Dendritic cell treated with granulocyte-macrophage colony-stimulating factor and Interleukin-4, amounts not matched to agents 40 ng/mL and 50 ng/mL, for 4 days (primary cell): ENCODE results near the gene TBX15.

Source experiments
- H3K27ac Mint-ChIP-seq: one replicate; pipeline ENCODE4 v1.8.0; 2022; ENCODE audit warnings: mild to moderate bottlenecking, mixed read lengths
- H3K27me3 Mint-ChIP-seq: one replicate; pipeline ENCODE4 v1.8.0; 2022; ENCODE audit warnings: mild to moderate bottlenecking, mixed read lengths
- H3K36me3 Mint-ChIP-seq: one replicate; pipeline ENCODE4 v1.8.0; 2022; ENCODE audit warnings: low read depth, mixed read lengths
- H3K4me1 Mint-ChIP-seq: one replicate; pipeline ENCODE4 v1.8.0; 2022; ENCODE audit warnings: low read depth, mixed read lengths
- H3K4me3 Mint-ChIP-seq: one replicate; pipeline ENCODE4 v1.8.0; 2022; ENCODE audit warnings: mild to moderate bottlenecking, moderate library complexity, mixed read lengths
- H3K9me3 Mint-ChIP-seq: one replicate; pipeline ENCODE4 v1.8.0; 2022; ENCODE audit warnings: mixed read lengths
- intact Hi-C: fragments of 100-400 bp; cut with micrococcal nuclease; formaldehyde crosslinking; loops from one replicate; pipeline ENCODE4 v1.15.0; 2022

TBX15 gene

GRCh38 chr1:118866330-118866729 is 121.8 kb downstream of the TBX15 start:
- H3K4me1 Mint-ChIP-seq: no peaks in the 10 kb centered on the region
- no peaks in the 10 kb centered on the region for H3K36me3 Mint-ChIP-seq
- H3K9me3 Mint-ChIP-seq: peaks cover 11% of the 10 kb centered on the region
- intact Hi-C loops: no loop called here
- no peaks in the 10 kb centered on the region for H3K27me3 Mint-ChIP-seq
- no peak overlapping the region for H3K4me3 Mint-ChIP-seq
- H3K27ac Mint-ChIP-seq: no peak overlapping the region

- Mint-ChIP-seq H3K4me1 (no peaks in the 10 kb centered on the region), H3K36me3 (no peaks in the 10 kb centered on the region), H3K4me3 (no peak overlapping the region), H3K9me3 (peaks cover 15% of the 10 kb centered on the region), H3K27me3 (no peaks in the 10 kb centered on the region), H3K27ac (no peak overlapping the region)
- intact Hi-C loops: no loop called here
These were observed 124.5 kb downstream of the TBX15 start for GRCh38 chr1:118863688-118864087.

GRCh38 chr1:118862755-118863154 is 125.4 kb downstream of the TBX15 start:
- Mint-ChIP-seq H3K9me3 (peaks cover 18% of the 10 kb centered on the region), H3K4me1 (no peaks in the 10 kb centered on the region), H3K36me3 (no peaks in the 10 kb centered on the region), H3K4me3 (no peak overlapping the region), H3K27ac (no peak overlapping the region), H3K27me3 (no peaks in the 10 kb centered on the region)
- intact Hi-C loops: no loop called here

GRCh38 chr1:118861216-118861615 is 126.9 kb downstream of the TBX15 start:
- Mint-ChIP-seq H3K4me3 (no peak overlapping the region), H3K36me3 (no peaks in the 10 kb centered on the region), H3K27ac (no peak overlapping the region), H3K4me1 (no peaks in the 10 kb centered on the region), H3K9me3 (peaks cover 18% of the 10 kb centered on the region), H3K27me3 (no peaks in the 10 kb centered on the region)
- intact Hi-C loops: no loop called here

GRCh38 chr1:118859999-118860398 is 128.1 kb downstream of the TBX15 start:
- H3K27me3 Mint-ChIP-seq: no peaks in the 10 kb centered on the region
- peaks cover 10% of the 10 kb centered on the region for H3K9me3 Mint-ChIP-seq
- no peak overlapping the region for H3K27ac Mint-ChIP-seq
- intact Hi-C loops: no loop called here
- no peak overlapping the region for H3K4me3 Mint-ChIP-seq
- H3K36me3 Mint-ChIP-seq: no peaks in the 10 kb centered on the region
- no peaks in the 10 kb centered on the region for H3K4me1 Mint-ChIP-seq

- Mint-ChIP-seq H3K27ac (no peak overlapping the region), H3K9me3 (peaks cover 16% of the 10 kb centered on the region), H3K4me1 (peaks cover 4% of the 10 kb centered on the region), H3K4me3 (no peak overlapping the region), H3K27me3 (no peaks in the 10 kb centered on the region), H3K36me3 (no peaks in the 10 kb centered on the region)
- intact Hi-C loops: no loop called here
These were observed 141.7 kb downstream of the TBX15 start for GRCh38 chr1:118846443-118846842.

GRCh38 chr1:118842452-118843201 is 145.5 kb downstream of the TBX15 start:
- peaks cover 8% of the 10 kb centered on the region for H3K4me1 Mint-ChIP-seq
- intact Hi-C loops: no loop called here

GRCh38 chr1:118841521-118841920 is 146.6 kb downstream of the TBX15 start:
- H3K9me3 Mint-ChIP-seq: peaks cover 6% of the 10 kb centered on the region
- H3K27ac Mint-ChIP-seq: no peak overlapping the region
- intact Hi-C loops: no loop called here
- peaks cover 8% of the 10 kb centered on the region for H3K4me1 Mint-ChIP-seq
- H3K27me3 Mint-ChIP-seq: no peaks in the 10 kb centered on the region
- no peak overlapping the region for H3K4me3 Mint-ChIP-seq
- no peaks in the 10 kb centered on the region for H3K36me3 Mint-ChIP-seq

More at GRCh38 chr1:118842452-118843201, 145.5 kb downstream of the TBX15 start:
- no peak overlapping the region for H3K4me3 Mint-ChIP-seq
- no peaks in the 10 kb centered on the region for H3K27me3 Mint-ChIP-seq
- no peak overlapping the region for H3K27ac Mint-ChIP-seq
- no peaks in the 10 kb centered on the region for H3K36me3 Mint-ChIP-seq
- peaks cover 6% of the 10 kb centered on the region for H3K9me3 Mint-ChIP-seq
